ENCODE measurements around the gene CC2D2B. TPM values are rescaled to one million over a fixed set of nuclear protein-coding genes. Genes with fewer than 3 reads are reported as not detected.

The CC2D2B gene
- total RNA-seq, 1 donor from 2014 or later: 2.5 TPM

DNA sequence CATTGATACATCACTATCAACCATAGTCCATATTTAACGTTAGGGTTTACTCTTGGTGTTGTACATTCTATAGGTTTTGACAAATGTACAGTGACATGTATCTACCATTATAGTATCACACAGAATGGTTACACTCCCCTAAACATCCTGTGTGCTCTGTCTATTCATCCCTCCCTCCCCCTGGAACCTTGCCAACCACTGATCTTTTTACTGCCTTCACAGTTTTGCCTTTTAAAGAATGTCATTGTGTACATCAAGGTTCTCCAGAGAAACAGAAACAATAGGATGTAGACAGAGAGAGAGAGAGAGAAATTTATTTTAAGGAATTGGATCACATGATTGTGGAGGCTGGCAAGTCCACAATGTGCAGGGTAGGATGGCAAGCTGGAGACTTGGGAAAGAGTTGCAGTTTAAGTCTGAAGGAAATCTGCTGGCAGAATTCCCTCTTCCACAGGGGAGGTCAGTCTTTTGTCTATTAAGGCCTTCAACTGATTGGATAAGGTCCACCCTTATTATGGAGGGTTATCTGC, 90.5 kb downstream of the CC2D2B start:
- Histone ChIP-seq H3K36me3 (no peaks in the 10 kb centered on the region), H3K27me3 (no peaks in the 10 kb centered on the region), H3K9me3 (no peaks in the 10 kb centered on the region), H3K4me3 (no peak overlapping the region), H3K27ac (no peak overlapping the region), H3K4me1 (no peaks in the 10 kb centered on the region)
- TF ChIP-seq, protein P1, sequence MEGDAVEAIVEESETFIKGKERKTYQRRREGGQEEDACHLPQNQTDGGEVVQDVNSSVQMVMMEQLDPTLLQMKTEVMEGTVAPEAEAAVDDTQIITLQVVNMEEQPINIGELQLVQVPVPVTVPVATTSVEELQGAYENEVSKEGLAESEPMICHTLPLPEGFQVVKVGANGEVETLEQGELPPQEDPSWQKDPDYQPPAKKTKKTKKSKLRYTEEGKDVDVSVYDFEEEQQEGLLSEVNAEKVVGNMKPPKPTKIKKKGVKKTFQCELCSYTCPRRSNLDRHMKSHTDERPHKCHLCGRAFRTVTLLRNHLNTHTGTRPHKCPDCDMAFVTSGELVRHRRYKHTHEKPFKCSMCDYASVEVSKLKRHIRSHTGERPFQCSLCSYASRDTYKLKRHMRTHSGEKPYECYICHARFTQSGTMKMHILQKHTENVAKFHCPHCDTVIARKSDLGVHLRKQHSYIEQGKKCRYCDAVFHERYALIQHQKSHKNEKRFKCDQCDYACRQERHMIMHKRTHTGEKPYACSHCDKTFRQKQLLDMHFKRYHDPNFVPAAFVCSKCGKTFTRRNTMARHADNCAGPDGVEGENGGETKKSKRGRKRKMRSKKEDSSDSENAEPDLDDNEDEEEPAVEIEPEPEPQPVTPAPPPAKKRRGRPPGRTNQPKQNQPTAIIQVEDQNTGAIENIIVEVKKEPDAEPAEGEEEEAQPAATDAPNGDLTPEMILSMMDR (IDR thresholded peaks at IDR 0.05): no peak
- TF ChIP-seq POLR2A (IDR thresholded peaks at IDR 0.05) (no peak), POLR2AphosphoS5 (IDR thresholded peaks at IDR 0.05; ENCODE audit: insufficient read depth in 1 of 2, low read depth in 1 of 2) (no peak)
- intact Hi-C loops (cut with DNase I): no loop called here
- DNase-seq (ENCODE audit: extremely low spot score in 2 of 2): no peak

GRCh38 chr10:96013956-96014355, 106.2 kb downstream of the CC2D2B start:
- Histone ChIP-seq H3K4me3 (no peak overlapping the region), H3K27me3 (no peaks in the 10 kb centered on the region), H3K36me3 (no peaks in the 10 kb centered on the region), H3K4me1 (peaks cover 4% of the 10 kb centered on the region), H3K27ac (no peak overlapping the region), H3K9me3 (no peaks in the 10 kb centered on the region)
- intact Hi-C loops (cut with DNase I): loop anchor here (10.0 kb wide), 1 partner anchor 281 kb away; no protein-coding TSS in a partner anchor
- no peak for DNase-seq (ENCODE audit: extremely low spot score in 2 of 2)
- TF ChIP-seq POLR2A (IDR thresholded peaks at IDR 0.05) (no peak), POLR2AphosphoS5 (IDR thresholded peaks at IDR 0.05; ENCODE audit: insufficient read depth in 1 of 2, low read depth in 1 of 2) (no peak)
- TF ChIP-seq, protein P1 (IDR thresholded peaks at IDR 0.05): no peak

DNA sequence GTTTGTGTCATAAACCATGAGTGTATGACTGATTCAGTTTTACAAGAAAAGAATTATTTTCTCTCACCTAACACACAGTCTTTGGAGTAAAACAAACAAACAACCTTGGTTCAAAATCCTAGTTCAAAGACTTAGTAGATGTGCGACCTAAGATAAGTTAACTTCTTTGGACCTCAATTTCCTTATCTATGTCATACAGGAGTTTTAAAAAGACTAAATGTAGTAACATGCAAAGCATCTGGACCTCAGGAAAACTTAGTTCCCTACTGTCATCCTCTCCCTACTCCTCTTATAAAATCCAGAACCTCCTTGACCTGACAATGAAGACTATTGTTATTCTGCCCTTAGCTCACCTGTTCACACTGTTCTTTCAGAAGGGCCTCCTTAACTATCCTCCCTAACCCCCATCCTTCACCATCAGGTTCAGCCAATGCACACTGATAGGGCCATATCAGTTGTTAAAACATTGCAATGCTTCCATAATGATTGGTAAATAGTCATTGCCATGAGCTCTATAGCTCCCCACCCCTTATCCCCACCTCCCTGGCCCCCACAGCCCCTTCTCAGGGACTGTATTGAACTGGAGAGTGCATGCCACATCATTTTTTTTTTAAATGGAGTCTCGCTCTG, 106.8 kb downstream of the CC2D2B start:
- TF ChIP-seq POLR2AphosphoS5 (IDR thresholded peaks at IDR 0.05; ENCODE audit: insufficient read depth in 1 of 2, low read depth in 1 of 2): no peak
- TF ChIP-seq, protein P1 (IDR thresholded peaks at IDR 0.05): no peak
- TF ChIP-seq POLR2A (IDR thresholded peaks at IDR 0.05): no peak
- Histone ChIP-seq H3K36me3 (no peaks in the 10 kb centered on the region), H3K27me3 (no peaks in the 10 kb centered on the region), H3K9me3 (no peaks in the 10 kb centered on the region), H3K4me3 (no peak overlapping the region), H3K27ac (no peak overlapping the region), H3K4me1 (peaks cover 4% of the 10 kb centered on the region)
- no peak for DNase-seq (ENCODE audit: extremely low spot score in 2 of 2)
- intact Hi-C loops (cut with DNase I): loop anchor here (10.0 kb wide), 1 partner anchor 280 kb away; no protein-coding TSS in a partner anchor

DNA sequence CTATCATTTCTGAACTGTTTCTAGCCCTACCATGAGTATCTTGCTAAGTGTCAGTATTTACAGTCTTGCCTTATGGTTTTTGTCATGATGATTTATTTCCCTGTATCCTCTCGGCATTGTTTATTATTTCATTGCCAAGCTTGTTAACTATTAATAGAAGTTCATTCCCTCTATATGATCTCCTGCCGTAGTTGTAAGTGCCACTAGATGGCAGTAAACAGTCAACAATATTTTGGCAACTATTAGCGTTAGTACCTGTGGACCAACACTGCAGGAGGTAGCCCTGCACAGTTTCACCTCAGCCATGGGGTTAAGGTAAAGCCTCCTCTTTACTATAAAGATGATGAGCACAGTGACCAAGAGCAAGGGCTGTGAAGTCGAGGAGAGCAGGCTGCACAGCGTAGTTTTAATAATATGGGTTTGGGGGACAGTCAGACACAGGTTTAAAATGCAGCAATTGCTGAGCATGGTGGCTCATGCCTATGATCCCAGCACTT, 109.5 kb downstream of the CC2D2B start:
- TF ChIP-seq, protein P1 (IDR thresholded peaks at IDR 0.05): peak in 2 of 3 experiments; percentile 35 to 66
- TF ChIP-seq POLR2AphosphoS5 (IDR thresholded peaks at IDR 0.05; ENCODE audit: insufficient read depth in 1 of 2, low read depth in 1 of 2): no peak
- H3K36me3 ChIP-seq: no peaks in the 10 kb centered on the region
- DNase-seq (ENCODE audit: extremely low spot score in 2 of 2): no peak
- no peaks in the 10 kb centered on the region for H3K9me3 ChIP-seq
- H3K27ac ChIP-seq: no peak overlapping the region
- peaks cover 4% of the 10 kb centered on the region for H3K4me1 ChIP-seq
- intact Hi-C loops (cut with DNase I): loop anchor here (10.0 kb wide), 1 partner anchor 278 kb away; no protein-coding TSS in a partner anchor
- H3K27me3 ChIP-seq: no peaks in the 10 kb centered on the region
- no peak overlapping the region for H3K4me3 ChIP-seq

GRCh38 chr10:96021332-96021731, 113.6 kb downstream of the CC2D2B start:
- Histone ChIP-seq H3K9me3 (no peaks in the 10 kb centered on the region), H3K4me3 (no peak overlapping the region), H3K27me3 (no peaks in the 10 kb centered on the region), H3K36me3 (no peaks in the 10 kb centered on the region), H3K4me1 (peaks cover 4% of the 10 kb centered on the region), H3K27ac (no peak overlapping the region)
- no peak for DNase-seq (ENCODE audit: extremely low spot score in 2 of 2)
- intact Hi-C loops (cut with DNase I): no loop called here
- TF ChIP-seq, protein P1 (IDR thresholded peaks at IDR 0.05): no peak
- TF ChIP-seq POLR2AphosphoS5 (IDR thresholded peaks at IDR 0.05; ENCODE audit: insufficient read depth in 1 of 2, low read depth in 1 of 2): no peak
- no peak for TF ChIP-seq POLR2A (IDR thresholded peaks at IDR 0.05)

Data from vagina (tissue), 2 donors.